Central memory CD4-positive, alpha-beta T cell (primary cell): Measurements from ENCODE around the gene NLE1.

Source experiments
- DNase-seq: peaks from one replicate; pipeline ENCODE4 v3.0.0; 2022

Gene NLE1

DNA sequence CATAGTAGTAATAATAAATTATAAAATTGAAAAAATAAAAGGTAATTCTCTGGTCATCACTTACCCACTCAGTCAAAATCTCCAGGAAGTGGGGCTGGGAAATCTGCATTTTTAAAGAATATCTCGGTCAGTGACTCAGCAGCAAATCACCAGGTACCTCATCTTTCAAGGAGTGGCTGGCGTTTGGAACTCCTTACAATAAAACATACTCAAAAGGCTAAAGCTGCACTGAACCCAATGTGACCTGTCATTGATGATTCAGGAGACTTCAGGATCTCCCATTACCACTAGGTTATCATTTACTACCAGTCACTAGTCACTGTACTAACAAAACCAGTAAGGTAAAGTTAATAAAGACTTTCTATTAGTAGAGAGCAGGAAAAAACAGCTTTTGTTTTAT lies 57.1 kb downstream of the NLE1 start:
- no peak for DNase-seq

DNA sequence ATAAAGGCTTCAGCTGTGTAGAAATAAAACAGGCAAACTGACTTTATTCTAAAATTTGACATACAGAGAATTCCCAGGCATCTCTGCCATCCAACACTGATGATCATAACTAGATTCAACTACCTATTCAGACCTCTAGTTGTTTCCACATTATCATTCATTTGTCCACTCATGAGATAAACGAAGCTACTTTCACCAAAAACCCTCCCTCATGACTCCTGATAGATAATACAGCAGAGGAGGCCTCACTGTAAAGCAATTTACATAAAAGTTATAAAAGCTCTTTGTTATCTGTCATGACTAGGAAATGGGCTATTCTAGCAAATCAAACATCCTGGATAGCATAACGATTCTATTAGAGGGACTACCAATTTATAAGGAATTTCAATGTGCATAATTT lies 59.0 kb downstream of the NLE1 start:
- no peak for DNase-seq

DNA sequence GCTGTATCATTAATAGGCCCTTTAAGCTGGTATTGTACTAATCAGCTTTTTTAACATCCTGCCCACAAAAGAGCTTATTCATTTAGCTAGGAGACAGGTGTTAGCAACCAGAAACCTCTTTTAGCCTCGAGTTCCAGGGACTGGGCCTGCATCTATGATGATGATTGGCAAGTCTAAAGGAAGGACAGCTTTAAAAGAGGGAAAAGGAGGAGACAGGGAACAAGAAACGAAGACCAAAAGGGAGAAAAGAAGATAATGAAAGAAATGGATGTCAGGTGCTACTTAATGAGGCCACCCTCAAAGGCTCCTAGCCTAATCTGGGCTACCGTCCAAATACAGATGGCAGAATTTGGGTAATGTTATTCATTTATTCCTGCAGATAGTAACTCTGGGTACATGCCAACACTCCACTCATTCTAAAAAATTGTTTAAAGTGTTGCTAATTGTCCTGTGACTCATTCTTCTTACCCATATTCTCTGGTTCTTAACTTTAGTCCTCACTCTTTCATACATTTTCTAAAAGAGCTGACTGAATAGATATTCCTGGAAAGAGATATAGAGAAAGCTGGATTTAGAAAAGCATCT lies 59.9 kb downstream of the NLE1 start:
- peak; percentile 8 for DNase-seq

DNA sequence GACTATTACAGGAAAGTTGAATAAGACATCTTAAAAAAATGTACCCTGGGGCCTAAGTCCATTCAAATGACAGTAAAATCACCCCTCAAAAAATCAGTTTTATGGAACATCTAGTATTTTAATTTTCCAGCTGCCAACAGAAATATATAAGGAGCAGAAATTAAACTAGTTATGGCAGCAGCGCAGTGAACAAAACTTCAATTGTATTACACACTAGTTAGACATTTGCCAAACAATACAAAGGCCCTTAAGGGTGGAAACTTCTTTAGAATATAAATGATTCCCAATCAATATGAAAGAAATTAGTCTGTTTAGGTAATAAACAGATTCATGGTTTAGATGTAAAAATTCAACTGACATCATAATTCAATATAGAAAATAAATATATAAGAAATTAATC lies 60.5 kb downstream of the NLE1 start:
- no peak for DNase-seq

DNA sequence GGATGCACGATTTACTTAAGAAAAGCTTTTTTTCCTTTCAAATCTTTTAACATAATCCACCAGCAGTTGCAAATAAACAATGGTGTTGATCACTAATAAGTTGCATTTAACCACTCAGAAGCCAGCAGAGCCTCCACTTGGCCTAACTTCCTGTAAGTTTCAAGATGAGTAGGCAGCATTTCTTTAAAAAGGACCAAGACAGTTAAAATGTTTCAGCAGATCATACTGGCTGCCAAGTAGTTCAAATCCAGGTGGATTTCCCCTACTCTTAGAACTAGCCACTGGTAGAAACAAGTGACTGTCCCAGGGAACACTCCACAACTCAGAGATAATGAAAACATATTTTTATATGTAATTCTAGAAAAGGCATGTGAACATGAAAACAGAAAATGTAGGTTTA lies 61.6 kb downstream of the NLE1 start:
- no peak for DNase-seq

DNA sequence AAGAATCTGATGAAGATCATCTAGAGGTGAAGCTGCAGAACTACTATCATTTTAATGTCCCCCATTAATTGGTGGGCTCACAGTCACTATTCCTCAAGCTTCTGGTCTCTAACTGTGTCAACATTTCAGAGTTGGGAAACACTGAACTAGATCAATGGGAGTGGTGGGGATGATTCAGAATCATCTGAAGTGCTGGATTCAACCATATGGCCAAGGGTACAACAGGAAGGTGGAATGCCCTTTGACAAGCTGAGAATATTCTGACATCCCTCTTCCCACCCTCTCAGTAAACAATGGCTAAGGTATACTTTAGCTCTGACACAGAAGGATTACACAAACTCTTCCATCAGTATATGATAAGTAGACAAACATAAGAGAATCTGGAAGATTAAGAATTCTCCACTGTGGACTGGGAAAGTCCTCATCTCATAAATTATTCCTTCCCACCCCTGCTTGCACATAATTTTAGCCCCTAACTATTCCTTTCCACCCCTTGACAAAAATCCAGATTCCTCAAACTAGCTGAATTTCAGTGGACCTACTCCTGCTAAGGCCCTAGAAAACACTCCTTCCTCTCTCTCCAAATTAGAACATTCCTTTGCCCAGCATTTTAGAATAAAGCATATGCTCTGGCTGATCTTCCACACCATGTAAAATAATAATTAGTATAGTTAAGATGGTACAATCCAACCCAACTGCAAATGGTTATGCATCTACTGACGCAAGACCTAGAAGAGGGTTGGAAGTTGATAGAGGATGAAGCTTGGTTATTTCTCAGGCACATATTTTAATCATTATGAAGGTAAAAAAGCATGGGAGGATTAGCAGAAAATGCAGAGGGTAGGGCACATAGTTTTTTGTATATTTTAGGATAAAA lies 62.3 kb downstream of the NLE1 start:
- DNase-seq = no peak
